ENCODE data around the gene ERC1. TPM values are rescaled to one million over a fixed set of nuclear protein-coding genes. Genes with fewer than 3 reads are reported as not detected.

ERC1 gene
- total and polyA plus RNA-seq, 2 donors (not counting 1 experiment from before 2014, with no cell fraction given) = 19.7 to 34.5 TPM

DNA sequence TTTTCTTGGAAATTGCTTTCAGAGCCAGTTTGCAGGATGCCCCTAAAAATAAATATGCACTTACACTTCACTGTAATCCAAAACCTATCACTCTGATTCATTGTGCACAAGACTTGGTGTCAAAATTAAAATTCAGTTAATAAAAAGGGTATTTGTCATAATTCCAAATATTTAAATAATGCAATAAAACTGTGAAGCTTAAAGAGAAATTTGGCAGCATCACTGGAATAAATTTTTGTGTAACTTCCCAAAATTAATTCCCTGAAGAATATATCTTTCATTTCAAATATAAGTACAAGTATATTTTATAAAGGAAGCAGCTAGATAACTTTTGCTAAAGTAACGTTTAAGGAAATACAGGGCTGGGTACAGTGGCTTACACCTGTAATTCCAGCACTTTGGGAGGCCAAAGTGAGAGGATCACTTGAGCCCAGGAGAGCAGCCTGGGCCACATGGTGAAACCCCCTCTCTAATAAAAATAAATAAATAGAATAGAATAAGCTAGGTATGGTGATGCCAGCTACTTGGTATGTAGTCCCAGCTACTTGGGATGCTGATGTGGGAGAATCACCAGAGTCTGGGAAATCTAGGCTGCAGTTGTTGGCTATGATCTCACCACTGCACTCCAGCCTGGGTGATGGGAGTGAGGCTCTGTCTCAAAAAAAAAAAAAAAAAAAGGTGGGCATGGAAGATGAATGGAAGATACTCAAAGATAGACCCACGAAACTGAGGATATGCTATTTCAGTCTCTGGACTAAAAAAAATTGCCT, 369.6 kb downstream of the ERC1 start:
- H2AFZ ChIP-seq (ENCODE audit: low read length) = no peak overlapping the region
- H3K4me2 ChIP-seq (ENCODE audit: extremely low read depth, insufficient read depth, low read length) = no peak overlapping the region
- H3K27me3 ChIP-seq (ENCODE audit: control insufficient read depth, insufficient read depth, low read length) = no peaks in the 10 kb centered on the region
- H3K79me2 ChIP-seq (ENCODE audit: control insufficient read depth, insufficient read depth, low read length) = no peaks in the 10 kb centered on the region
- TF ChIP-seq, protein P1, sequence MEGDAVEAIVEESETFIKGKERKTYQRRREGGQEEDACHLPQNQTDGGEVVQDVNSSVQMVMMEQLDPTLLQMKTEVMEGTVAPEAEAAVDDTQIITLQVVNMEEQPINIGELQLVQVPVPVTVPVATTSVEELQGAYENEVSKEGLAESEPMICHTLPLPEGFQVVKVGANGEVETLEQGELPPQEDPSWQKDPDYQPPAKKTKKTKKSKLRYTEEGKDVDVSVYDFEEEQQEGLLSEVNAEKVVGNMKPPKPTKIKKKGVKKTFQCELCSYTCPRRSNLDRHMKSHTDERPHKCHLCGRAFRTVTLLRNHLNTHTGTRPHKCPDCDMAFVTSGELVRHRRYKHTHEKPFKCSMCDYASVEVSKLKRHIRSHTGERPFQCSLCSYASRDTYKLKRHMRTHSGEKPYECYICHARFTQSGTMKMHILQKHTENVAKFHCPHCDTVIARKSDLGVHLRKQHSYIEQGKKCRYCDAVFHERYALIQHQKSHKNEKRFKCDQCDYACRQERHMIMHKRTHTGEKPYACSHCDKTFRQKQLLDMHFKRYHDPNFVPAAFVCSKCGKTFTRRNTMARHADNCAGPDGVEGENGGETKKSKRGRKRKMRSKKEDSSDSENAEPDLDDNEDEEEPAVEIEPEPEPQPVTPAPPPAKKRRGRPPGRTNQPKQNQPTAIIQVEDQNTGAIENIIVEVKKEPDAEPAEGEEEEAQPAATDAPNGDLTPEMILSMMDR (conservative IDR thresholded peaks at IDR 0.05 in 1 of 2, IDR thresholded peaks at IDR 0.05 in 1 of 2; ENCODE audit: low read depth in 1 of 2, low read length in 2 of 2) = no peak
- TF ChIP-seq EZH2 (IDR thresholded peaks at IDR 0.05; ENCODE audit: low read length, missing control alignments) = no peak
- peaks cover 10% of the 10 kb centered on the region for H3K4me1 ChIP-seq (ENCODE audit: control insufficient read depth, extremely low read depth, insufficient read depth, low read length)
- H3K4me3 ChIP-seq (replicated peaks in 1 of 4; ENCODE audit: control extremely low read depth in 1 of 4, insufficient read depth in 1 of 4, low read depth in 3 of 4, low read length in 4 of 4) = no peak overlapping the region
- no peak overlapping the region for H3K9ac ChIP-seq (ENCODE audit: insufficient read depth, low read length)
- H3K36me3 ChIP-seq (ENCODE audit: control insufficient read depth, insufficient read depth, low read length) = no peaks in the 10 kb centered on the region
- H3K27ac ChIP-seq (ENCODE audit: insufficient read depth, low read length) = no peak overlapping the region
- no peaks in the 10 kb centered on the region for H4K20me1 ChIP-seq (ENCODE audit: control insufficient read depth, extremely low read depth, insufficient read depth, low read length)
- no peaks in the 10 kb centered on the region for H3K9me3 ChIP-seq (ENCODE audit: control insufficient read depth, insufficient read depth, low read depth, low read length)
- peak; percentile 27 to 90 for DNase-seq (ENCODE audit: low read depth in 2 of 2)

DNA sequence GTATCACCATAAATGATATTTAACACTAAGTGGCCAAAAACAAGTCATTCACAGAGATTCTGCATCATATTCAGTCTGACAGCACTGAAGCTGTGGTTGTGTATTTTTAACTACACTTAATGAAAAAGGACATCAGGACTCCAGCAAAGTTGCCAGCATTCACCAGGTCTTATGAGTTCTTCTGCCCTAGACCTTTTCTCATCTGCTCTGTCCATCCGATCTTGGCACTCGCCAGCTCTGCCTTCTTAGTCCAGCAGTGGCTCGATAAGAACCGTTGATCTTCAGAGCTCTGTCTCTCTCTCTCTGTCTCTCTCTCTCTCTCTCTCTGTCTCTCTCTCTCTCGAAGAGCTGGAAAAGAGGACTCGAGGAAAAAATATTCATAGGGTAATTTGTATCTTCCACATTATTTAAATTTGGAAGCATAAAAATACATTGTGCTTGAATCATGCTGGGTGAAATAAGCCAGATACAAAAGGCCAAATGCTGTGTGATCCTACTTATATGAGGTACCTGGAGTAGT, 371.2 kb downstream of the ERC1 start:
- Histone ChIP-seq H3K27me3 (ENCODE audit: control insufficient read depth, insufficient read depth, low read length) (no peaks in the 10 kb centered on the region), H4K20me1 (ENCODE audit: control insufficient read depth, extremely low read depth, insufficient read depth, low read length) (no peaks in the 10 kb centered on the region), H3K4me2 (ENCODE audit: extremely low read depth, insufficient read depth, low read length) (no peak overlapping the region), H2AFZ (ENCODE audit: low read length) (no peak overlapping the region), H3K9ac (ENCODE audit: insufficient read depth, low read length) (no peak overlapping the region), H3K27ac (ENCODE audit: insufficient read depth, low read length) (no peak overlapping the region), H3K36me3 (ENCODE audit: control insufficient read depth, insufficient read depth, low read length) (no peaks in the 10 kb centered on the region), H3K4me3 (replicated peaks in 1 of 4; ENCODE audit: control extremely low read depth in 1 of 4, insufficient read depth in 1 of 4, low read depth in 3 of 4, low read length in 4 of 4) (no peak overlapping the region), H3K9me3 (ENCODE audit: control insufficient read depth, insufficient read depth, low read depth, low read length) (no peaks in the 10 kb centered on the region), H3K79me2 (ENCODE audit: control insufficient read depth, insufficient read depth, low read length) (no peaks in the 10 kb centered on the region), H3K4me1 (ENCODE audit: control insufficient read depth, extremely low read depth, insufficient read depth, low read length) (peaks cover 2% of the 10 kb centered on the region)
- DNase-seq (ENCODE audit: low read depth in 2 of 2) = no peak
- no peak for TF ChIP-seq EZH2 (IDR thresholded peaks at IDR 0.05; ENCODE audit: low read length, missing control alignments)
- TF ChIP-seq, protein P1 (conservative IDR thresholded peaks at IDR 0.05 in 1 of 2, IDR thresholded peaks at IDR 0.05 in 1 of 2; ENCODE audit: low read depth in 1 of 2, low read length in 2 of 2) = no peak

DNA sequence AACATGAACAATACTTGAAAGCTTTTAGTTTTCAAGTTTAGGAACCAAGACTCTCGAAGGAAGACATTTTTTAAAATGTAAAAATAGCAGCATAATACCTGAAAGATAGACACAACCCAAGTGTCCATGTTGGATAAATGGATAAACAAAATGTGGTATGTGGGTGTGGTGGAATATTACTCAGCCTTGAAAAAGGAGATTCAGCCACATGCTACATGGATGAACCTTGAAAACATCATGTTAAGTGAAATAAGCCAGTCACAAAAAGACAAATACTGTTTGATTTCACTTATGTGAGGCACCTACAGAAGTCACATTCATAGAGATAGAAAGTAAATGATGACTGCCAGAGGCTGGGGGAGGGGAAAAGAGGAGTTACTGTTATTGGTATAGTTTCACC, 374.7 kb downstream of the ERC1 start:
- H3K79me2 ChIP-seq (ENCODE audit: control insufficient read depth, insufficient read depth, low read length) = no peaks in the 10 kb centered on the region
- no peaks in the 10 kb centered on the region for H3K4me1 ChIP-seq (ENCODE audit: control insufficient read depth, extremely low read depth, insufficient read depth, low read length)
- no peak overlapping the region for H3K27ac ChIP-seq (ENCODE audit: insufficient read depth, low read length)
- H3K9ac ChIP-seq (ENCODE audit: insufficient read depth, low read length) = no peak overlapping the region
- no peak overlapping the region for H3K4me3 ChIP-seq (replicated peaks in 1 of 4; ENCODE audit: control extremely low read depth in 1 of 4, insufficient read depth in 1 of 4, low read depth in 3 of 4, low read length in 4 of 4)
- TF ChIP-seq, protein P1 (conservative IDR thresholded peaks at IDR 0.05 in 1 of 2, IDR thresholded peaks at IDR 0.05 in 1 of 2; ENCODE audit: low read depth in 1 of 2, low read length in 2 of 2) = no peak
- no peak for TF ChIP-seq EZH2 (IDR thresholded peaks at IDR 0.05; ENCODE audit: low read length, missing control alignments)
- no peaks in the 10 kb centered on the region for H4K20me1 ChIP-seq (ENCODE audit: control insufficient read depth, extremely low read depth, insufficient read depth, low read length)
- no peak for DNase-seq (ENCODE audit: low read depth in 2 of 2)
- H2AFZ ChIP-seq (ENCODE audit: low read length) = no peak overlapping the region
- no peak overlapping the region for H3K4me2 ChIP-seq (ENCODE audit: extremely low read depth, insufficient read depth, low read length)
- H3K36me3 ChIP-seq (ENCODE audit: control insufficient read depth, insufficient read depth, low read length) = no peaks in the 10 kb centered on the region
- H3K27me3 ChIP-seq (ENCODE audit: control insufficient read depth, insufficient read depth, low read length) = no peaks in the 10 kb centered on the region
- H3K9me3 ChIP-seq (ENCODE audit: control insufficient read depth, insufficient read depth, low read depth, low read length) = no peaks in the 10 kb centered on the region
